Activated CD4-positive, CD25-positive, alpha-beta regulatory T cell treated with anti-CD3 and anti-CD28 coated beads, Interleukin-2, amount 50 U/mL, for 16 hours (primary cell): ENCODE results near the gene MCCC1.
"Not testable (repeated sequence)": the region's sequence is repeated elsewhere in the genome, so short reads cannot be mapped to it uniquely, and the experiment has no call there.

Experiments
- DNase-seq: peaks from one replicate; pipeline ENCODE4 v3.0.0-alpha.2; 2020; ENCODE audit warnings: low read depth, low spot score

Gene MCCC1

DNA sequence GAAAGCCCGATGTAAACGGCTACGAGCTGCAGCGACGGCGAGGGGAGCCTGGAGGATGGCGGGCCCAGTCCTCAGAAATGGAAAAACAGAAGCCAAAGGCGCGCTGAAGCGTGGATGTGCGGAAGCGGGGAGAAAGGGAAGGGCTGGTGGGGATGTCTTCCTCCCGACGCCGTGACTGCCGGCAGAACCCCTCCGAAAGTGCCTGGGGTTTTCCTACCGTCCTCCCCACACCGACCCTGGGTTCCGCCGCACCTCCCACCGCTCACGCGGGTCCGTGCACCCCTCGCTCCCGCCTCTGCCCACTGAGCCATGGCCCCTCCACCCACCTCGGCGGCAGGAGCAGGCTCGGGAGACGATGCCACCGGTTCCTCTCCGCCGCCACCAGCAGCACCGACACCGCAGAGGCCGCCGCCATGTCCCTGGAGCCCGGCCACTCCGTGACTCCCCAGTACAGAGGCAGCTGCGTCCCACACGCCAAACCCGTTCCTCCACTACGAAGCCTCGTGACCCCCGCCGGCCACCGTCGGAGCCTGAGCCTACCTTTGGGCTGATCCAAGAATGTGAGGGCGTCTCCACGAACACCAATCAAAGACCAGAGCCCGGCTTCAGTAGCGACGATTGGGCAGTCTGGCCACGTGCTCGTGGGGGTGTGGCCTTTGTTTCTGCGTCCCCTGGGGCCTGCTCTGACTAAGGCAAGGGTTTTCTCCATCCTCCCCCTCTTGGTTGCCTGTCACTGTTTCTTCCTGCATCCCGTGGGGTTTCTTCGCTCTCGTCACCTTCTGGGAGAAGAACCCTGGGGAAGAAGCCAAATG lies at the start of gene MCCC1:
Gene MCCC1, minus strand, starts transcription at position 471 of the 812 bp plus-strand sequence. Its CDS starts 56 bp downstream, at position 415.
- peak; percentile 97 for DNase-seq

DNA sequence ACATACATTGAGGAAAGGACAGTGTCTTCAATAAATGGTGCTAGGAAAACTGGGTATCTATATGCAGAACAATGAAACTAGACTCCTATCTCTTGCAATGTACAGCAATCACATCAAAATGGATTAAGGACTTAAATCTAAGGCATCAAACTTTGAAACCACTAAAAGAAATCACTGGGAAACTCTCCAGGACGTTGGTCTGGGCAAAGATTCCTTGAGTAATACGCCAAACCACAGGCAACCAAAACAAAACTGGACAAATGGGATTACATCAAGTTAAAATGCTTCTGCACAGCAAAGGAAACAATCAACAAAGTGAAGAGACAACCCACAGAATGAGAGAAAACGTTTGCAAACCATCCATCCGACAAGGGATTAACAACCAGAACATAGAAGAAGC lies 48.8 kb upstream of the MCCC1 start:
- DNase-seq: no peak

DNA sequence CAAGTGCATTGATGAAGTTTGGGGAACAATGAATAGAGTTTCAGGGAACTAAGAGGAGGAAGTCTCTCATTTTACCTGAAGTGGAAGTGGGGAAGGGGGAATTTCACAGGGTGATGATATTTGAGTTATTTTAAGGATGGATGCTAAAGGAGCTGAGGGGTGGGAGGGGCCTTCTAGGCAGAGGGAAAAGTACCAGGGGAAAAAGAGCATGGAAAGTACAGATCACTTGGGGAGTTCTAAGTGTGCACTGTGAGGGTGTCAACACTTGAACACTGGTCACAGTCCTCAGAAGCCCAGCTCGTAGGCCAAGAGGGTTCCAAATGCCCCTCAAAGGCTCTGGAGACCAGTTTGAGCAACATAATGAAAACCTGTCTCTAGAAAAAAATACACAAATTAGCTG lies 45.1 kb upstream of the MCCC1 start:
- DNase-seq: no peak

GRCh38 chr3:183142199-183142598 lies 42.9 kb upstream of the MCCC1 start:
- DNase-seq: no peak

DNA sequence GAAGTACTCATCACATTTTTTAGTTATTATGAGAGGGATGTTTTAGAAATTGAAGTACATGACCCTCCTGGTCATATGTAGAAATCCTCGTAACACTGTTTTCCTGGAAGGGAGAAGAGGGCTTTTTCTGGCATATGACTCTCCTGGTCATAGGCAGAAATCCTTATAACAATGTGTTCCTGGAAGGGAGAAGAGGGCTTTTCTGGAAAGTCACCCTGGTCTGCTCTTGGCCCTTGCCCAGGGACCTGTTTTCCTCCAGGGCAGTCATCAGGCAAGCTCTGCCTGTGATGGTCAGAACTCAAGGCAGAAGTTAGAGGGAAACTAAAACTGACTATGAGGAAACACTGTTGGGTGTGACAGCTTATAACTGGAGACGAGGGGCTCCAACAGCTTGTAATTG lies 35.5 kb upstream of the MCCC1 start:
- DNase-seq: no peak

DNA sequence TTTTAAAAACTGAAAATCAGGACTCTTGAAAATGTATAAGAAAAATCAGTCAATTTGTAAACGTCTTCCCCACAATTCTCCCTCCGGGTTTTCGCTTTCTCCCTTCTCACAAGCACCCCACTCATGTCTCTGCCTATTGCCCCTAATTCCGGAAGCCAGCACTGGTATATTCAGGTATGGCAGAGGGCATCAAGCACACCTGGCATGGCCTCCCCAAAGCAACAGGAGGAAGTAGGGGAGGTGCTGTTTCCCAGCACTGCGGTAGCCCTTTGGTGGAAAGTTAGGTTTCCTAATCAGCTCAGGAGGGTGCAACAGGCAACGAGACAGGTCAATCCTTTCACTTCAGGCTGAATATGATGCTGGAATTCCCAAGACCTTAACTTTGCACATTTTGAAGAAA lies 33.1 kb upstream of the MCCC1 start:
- no peak for DNase-seq

DNA sequence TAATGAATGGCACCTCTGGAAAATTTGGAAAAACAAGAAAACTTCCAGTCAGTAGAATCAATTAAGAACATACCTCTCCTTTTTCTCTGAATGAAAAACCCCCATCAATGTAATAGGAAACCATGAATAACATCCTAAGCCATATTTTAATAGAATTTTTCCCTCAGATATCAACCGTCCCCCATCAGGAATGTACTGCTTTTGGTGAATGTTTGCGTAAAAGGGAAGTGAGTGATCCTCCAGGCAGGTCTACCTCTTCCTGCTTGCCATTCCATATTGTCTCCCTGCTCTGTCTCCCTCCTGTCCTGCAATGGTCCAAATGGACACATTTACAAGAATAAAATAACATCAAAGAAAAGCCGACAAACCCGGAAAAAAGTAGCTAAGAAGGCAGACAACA lies 32.4 kb upstream of the MCCC1 start:
- DNase-seq: no peak

DNA sequence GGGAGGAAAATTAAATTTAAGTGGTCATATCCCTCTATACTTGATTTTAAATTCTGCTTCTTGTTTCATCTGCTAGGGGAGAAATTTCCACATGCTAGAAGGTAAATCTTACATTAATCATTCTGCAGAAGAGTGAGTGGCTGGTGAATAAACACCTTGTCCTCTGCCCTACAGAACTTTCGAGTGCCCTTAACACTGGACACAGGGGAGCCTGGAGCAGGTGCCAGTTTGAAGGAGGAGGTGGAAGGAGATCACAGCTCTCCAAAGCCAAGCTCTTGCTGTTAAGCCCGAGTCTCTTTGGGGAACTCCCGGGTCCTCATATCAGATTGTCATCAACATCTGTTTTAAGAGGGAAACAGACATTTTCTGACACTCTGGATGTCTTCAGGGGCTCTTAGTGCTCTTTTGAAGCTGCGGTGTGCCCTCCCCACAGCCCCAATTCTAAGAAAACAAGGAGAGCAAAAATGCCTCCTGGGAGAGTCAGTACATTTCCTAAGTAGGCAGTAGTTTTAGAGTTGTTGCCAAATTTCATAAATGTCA lies 32.0 kb upstream of the MCCC1 start:
- DNase-seq: no peak

DNA sequence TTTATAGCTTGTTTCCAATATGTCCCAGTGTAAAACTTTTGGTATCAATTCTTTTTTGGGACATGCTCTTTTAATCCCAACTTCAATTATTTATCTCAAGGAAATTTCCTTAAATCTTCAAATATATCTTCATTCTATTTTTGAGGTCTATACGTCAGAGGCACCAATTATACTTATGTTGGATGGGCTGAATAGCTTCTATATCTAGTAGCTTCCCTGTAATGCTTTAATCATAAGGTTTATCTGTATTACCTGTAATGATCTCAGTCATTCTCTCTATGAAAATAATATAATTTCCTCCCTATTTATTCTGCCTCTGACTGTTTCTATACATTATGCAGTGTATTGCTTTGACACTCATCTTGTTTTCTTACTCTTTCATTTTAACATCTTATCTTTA lies 29.9 kb upstream of the MCCC1 start:
- no peak for DNase-seq

DNA sequence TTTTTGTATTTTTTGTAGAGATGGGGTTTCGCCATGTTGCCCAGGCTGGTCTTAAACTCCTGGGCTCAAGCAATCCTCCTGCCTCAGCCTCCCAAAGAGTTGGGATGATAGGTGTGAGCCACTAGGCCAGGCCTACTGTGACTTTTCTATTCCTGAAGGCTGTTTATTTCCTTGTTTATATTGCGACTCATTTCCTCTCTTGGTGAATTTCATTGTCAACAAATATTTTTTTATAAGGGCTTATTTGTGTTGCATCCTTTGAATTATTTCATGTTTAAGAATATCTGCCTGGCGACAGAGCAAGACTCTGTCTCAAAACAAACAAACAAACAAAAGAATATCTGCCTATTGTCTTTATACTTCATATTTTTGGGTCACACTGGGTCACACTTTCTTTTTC lies 29.4 kb upstream of the MCCC1 start:
- DNase-seq: no peak

DNA sequence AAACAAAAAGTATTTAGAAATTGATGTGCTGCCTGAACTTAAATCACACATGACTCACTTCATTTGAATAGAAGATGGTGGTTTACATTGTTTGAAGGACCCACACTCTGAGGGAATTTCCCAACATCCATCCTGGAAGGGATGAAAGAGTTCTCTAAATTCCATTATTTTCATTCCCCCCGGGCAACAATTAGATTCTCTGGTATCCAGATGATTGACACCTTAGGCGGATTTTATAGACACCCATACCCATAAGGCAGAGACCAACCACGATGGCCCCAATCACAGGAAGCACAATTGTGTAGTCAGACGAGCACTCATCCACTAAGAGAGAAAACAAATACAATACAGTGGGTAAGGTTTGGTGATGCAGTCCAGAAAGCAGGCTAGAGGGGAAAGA lies 24.6 kb upstream of the MCCC1 start:
- DNase-seq: no peak

GRCh38 chr3:183122257-183122932 lies 23.1 kb upstream of the MCCC1 start:
- DNase-seq: no peak

DNA sequence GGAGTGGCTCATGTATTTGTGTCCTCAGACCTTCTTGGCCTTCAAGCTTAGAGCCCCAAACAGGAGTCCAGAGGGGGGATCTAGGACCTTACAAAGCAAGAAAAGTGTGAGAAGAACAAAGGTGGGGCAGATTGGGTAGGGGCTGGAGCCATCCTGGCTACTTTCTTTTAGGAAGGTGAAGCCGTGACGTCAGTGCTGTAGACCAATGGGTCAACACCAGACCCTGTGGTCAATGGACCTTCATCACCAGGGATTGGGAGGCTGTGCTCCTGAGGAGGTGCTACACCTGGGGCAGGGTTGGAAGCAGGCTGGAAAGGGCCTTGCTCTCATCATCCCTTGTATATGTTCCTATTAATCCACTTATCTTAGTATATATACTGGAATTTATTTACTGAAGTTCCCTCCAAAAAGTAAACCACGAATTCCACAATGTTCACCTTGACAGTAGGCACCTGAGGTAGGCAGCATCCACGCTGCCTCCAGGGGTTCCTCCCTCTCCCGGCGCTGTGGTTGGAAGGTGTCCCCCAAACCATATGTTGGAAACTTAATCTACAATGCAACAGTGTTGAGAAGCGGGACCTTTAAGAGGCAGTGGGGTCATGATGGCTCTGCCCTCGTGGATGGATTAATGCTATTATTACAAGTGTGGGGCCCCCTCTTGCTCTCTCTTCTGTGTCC lies 21.4 kb upstream of the MCCC1 start:
- no peak for DNase-seq

- DNase-seq: no peak
Measured at GRCh38 chr3:183117056-183117455, 17.8 kb upstream of the MCCC1 start.

- peak; percentile 17 for DNase-seq
Measured at GRCh38 chr3:183116025-183116614, 16.8 kb upstream of the MCCC1 start.

DNA sequence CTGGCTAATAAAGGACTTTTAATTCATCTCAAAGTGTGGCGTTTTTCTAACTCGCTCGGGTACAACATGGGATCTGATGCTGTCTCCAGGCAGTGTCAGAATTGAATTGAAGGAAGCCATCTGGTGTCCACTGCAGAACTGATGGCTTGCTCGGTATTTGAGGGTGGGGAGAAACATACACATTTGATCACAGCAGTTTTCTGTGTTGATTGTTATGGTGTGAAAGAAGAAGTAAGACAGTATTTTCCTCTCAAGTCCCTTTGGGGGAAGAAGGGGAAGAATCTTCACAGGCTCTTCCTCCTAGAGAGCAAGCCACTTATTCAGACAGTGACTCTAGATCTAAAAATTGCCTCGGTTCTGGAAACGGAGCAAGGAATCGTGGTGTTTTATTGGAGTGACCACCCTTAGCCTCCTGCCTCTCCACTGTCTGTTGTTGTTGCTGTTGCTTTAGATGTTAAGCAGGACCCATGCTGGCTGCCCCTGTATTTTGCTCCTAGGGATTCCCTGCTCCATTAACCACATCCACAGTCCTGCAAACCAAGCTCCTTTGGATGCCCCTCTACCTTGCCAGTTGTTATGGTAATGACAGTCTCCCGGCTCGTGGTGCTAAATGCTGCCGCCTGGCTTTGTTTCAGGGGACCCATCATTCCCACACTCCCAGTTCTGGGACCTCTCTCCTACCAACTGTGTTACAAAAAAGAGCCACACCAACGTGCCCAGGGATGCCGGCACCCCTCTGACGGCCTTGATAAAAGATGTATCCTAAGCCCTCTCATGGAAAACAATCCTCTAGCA lies 15.3 kb upstream of the MCCC1 start:
- no peak for DNase-seq

- DNase-seq: not testable (repeated sequence)
Measured at GRCh38 chr3:183109847-183110246, 10.6 kb upstream of the MCCC1 start.

DNA sequence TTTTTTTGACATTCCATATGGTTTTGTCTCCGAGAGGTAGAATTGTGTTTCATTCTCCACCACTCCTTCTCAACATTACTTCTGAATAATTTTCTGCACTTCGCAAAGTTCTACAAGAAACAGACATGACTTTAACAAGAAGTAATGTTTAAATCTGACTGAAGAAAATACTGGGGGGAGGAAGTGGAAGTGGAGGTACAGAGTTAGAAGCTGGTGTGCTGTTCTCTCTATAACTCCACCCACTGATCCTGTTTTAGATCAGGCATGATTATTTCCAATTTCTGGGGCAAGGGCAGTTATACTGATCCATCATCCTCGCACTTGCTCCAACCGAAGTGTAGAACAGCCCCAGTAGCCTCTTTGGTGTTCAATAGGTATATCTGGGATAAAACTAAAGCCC lies 9.2 kb upstream of the MCCC1 start:
- DNase-seq: no peak

DNA sequence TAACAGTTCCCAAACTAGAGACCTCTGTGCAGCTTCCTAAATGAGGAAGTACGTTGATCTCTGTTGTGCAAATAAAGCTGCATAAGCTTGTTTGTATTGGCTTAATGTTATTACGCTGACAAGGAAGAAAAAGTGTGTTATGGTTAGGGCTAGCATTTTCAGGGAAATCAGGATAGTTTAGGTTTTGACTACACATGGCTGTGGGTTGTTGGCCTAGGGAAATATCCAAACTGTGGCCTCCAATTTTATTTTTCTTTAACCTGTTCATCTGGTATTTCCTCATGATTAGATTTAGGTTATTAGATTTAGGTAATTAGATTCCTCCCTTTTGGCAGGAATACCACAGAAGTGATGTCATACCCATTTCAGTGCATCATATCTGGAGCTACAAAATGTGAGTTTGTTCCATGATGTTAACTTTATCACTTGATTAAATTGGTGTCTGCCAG lies 8.7 kb upstream of the MCCC1 start:
- DNase-seq: no peak

DNA sequence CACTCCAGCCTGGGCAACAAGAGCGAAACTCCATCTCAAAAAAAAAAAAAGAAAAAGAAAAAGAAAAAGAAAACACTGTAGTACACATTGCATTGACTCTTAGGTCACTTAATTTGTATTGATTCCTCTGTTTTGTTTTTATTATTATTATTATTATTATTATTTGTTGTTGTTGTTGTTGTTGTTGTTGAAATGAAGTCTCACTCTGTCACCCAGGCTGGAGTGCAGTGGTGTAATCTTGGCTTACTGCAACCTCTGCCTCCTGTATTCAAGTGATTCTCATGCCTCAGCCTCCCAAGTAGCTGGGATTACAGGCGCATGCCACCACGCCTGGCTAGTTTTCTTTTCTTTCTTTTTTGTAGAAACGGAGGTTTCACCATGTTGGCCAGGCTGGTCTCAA lies 8.1 kb upstream of the MCCC1 start:
- not testable (repeated sequence) for DNase-seq

GRCh38 chr3:183106635-183107034 lies 7.3 kb upstream of the MCCC1 start:
- DNase-seq: no peak
